HG03558 (cell line): ENCODE measurements around the gene UGT2B11.
"Not testable (repeated sequence)": the region's sequence is repeated elsewhere in the genome, so short reads cannot be mapped to it uniquely, and the experiment has no call there.

Experiments used
- ATAC-seq: cut with Tn5 transposase; IDR thresholded peaks from one replicate; pipeline ENCODE4 v1.9.1; 2021; ENCODE audit warnings: moderate number of reproducible peaks; ENCODE audit not compliant: unreplicated experiment; ENCODE audit errors: extremely low read depth

UGT2B11 gene

GRCh38 chr4:69214716-69215115, at the start of gene UGT2B11:
Gene UGT2B11 (minus strand): TSS chr4:69214748. CDS start chr4:69214722, 26 bp downstream.
- ATAC-seq, result no peak

- ATAC-seq, result not testable (repeated sequence)
Observed at GRCh38 chr4:69253147-69253772, 38.7 kb upstream of the UGT2B11 start.

- ATAC-seq, result not testable (repeated sequence)
Observed at GRCh38 chr4:69250884-69251283, 36.3 kb upstream of the UGT2B11 start.

GRCh38 chr4:69242562-69243240, 28.2 kb upstream of the UGT2B11 start:
- ATAC-seq, result not testable (repeated sequence)

DNA sequence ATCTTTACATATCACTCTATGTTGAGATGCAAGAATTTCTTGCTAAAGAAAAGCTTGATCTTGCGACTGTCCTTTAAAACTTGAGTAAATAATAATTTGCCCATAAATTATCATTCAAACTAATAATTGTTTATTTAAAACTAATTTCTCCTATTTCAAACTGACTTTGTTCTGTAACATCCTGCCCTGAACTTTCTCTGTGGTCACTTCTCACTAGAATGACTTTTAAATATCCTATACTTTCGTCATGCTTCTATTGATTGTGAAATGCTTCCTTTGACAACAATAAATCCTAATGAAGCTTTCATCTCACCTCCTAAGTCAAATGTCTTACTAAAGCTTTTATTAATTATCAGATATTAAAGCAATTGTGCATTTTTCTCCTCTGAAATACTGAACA, 27.2 kb upstream of the UGT2B11 start:
- not testable (repeated sequence) for ATAC-seq

- not testable (repeated sequence) for ATAC-seq
Observed at GRCh38 chr4:69240787-69241186, 26.2 kb upstream of the UGT2B11 start.

- ATAC-seq, result no peak
Observed at GRCh38 chr4:69239557-69240168, 25.1 kb upstream of the UGT2B11 start.

- no peak for ATAC-seq
Observed at GRCh38 chr4:69239092-69239491, 24.5 kb upstream of the UGT2B11 start.

DNA sequence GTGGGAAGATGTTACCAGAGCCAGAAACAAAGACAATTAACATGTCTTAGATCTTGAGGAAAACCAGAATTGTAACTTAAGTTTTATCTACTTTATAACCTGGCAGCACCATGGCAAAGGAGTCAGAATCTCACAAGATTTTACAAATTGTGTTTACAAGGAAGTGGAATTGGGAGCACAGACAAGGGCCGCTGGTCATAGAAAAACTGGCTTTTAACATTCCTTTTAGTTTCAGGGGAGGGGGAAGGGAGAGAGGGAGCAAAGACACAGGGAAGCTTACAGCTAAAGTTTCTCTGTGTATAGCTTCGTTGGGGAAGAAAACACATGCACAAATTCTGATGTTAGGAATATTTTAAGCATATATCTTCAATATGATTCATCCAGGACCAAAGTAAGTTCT, 10.3 kb upstream of the UGT2B11 start:
- no peak for ATAC-seq

- ATAC-seq, result not testable (repeated sequence)
Observed at GRCh38 chr4:69223277-69223676, 8.7 kb upstream of the UGT2B11 start.

GRCh38 chr4:69218491-69218890, 3.9 kb upstream of the UGT2B11 start:
- ATAC-seq, result not testable (repeated sequence)

GRCh38 chr4:69210911-69211310, 3.6 kb downstream of the UGT2B11 start:
- ATAC-seq, result no peak

GRCh38 chr4:69198506-69198905, 16.0 kb downstream of the UGT2B11 start:
- not testable (repeated sequence) for ATAC-seq

DNA sequence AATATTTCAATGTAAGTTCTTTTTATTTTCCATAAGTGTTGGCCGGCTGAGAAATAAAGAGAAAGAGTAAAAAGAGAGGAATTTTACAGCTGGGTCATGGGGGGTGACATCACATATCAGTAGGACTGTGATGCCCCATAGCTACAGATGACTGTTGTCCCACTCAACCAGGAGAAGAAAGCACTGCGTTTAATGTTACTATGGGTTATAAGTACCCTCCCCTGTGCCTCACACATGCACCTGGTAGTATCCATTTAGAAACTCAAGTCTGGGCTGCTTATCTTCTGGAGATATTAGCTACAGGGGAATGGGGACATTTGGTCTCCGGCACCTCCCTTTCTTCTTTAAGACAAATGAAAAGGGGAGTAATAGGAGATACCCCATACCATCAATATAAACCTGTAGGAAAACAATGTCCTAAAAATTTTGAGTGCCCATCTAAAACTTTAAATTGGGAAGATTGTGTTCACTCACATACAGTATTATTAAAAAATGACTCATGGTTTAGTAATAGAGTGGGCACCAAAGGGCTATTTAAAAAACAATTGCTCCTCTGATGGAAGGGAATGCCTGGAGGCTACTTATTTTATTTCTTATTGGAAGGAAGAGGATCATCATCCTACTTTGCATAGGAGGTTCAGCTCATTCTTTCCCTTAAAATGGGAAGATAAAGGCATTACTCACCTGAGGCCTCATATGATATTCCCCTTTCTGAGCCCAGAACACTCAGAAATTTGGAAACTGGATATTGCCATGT, 18.2 kb downstream of the UGT2B11 start:
- ATAC-seq, result no peak

GRCh38 chr4:69194166-69194565, 20.4 kb downstream of the UGT2B11 start:
- no peak for ATAC-seq

DNA sequence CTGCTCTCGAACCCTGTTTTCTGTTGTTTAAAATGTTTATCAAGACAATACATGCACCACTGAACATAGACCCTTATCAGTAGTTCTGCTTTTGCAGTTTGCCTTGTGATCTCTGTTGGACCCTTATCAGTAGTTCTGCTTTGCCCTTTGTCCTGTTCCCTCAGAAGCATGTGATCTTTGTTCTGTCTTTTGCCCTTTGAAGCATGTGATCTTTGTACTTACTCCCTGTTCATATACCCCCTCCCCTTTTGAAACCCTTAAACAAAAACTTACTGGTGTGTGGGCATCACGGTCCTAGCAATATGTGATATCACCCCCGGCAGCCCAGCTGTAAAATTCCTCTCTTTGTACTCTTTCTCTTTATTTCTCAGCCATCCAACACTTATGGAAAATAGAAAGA, 22.6 kb downstream of the UGT2B11 start:
- ATAC-seq, result not testable (repeated sequence)

DNA sequence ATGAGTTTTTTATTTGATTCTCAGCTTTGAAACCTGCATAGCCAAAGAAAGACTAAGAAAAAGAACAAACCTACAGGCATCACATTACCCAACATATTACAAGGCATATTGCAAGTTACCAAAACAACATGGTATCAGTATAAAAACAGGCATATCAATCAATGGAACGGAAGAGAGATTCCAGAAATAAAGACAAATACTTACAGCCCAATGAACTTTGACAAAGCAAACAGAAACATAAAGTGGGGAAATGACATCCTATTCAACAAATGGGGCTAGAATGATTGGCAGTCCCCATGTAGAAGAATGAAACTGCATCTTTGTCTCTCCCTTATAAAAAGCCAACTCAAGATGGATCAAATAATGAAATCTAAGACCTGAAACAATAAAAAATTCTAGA, 23.9 kb downstream of the UGT2B11 start:
- ATAC-seq, result not testable (repeated sequence)

DNA sequence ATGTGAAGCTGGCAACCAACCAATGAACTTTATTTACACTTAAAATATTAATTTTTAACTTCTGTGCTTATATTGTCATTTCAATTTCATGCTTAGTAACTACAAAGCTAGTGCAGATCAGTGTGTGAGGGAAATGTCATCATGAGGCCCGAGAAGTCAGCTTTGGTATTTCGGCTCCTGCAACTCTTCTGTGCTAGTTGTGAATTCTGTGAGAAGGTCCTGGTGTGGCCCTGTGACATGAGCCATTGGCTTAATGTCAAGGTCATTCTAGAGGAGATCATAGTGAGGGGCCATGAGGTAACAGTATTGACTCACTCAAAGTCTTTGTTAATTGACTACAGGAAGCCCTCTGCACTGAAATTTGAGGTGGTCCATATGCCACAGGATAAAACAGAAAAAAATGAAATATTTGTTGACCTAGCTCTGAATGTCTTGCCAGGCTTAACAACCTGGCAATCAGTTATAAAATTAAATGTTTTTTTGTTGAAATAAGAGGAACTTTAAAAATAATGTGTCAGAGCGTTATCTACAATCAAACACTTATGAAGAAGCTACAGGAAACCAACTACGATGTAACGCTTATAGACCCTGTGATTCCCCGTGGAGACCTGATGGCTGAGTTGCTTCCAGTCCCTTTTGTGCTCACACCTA, 32.9 kb downstream of the UGT2B11 start:
- not testable (repeated sequence) for ATAC-seq

DNA sequence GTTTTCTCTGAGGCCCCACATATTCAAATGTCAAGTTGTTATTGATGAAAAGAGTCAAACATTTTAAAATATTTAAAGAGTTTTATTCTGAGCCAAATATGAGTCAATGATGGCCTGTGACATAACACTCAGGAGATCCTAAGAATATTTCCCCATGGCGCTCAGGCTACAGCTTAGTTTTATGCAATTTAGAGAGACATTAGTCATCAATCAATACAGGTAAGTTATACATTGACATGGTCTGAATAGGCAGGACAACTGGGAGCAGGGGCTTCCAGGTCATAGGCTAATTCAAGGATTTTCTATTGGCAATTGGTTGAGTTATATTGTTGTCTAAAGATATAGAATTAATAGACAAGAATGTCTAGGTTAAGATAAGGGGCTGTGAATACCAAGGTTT, 34.7 kb downstream of the UGT2B11 start:
- not testable (repeated sequence) for ATAC-seq

- ATAC-seq, result not testable (repeated sequence)
Observed at GRCh38 chr4:69178751-69179205, 35.8 kb downstream of the UGT2B11 start.
